HG02973 (cell line): ENCODE data around the gene IFNL2.
"Not testable (repeated sequence)": the region's sequence is repeated elsewhere in the genome, so short reads cannot be mapped to it uniquely, and the experiment has no call there.

Source experiments
- ATAC-seq: cut with Tn5 transposase; IDR thresholded peaks from one replicate; pipeline ENCODE4 v1.9.1; 2021; ENCODE audit warnings: moderate library complexity; ENCODE audit not compliant: unreplicated experiment

Gene IFNL2

GRCh38 chr19:39268085-39268484 is at the start of gene IFNL2:
IFNL2 (plus strand) TSS chr19:39268396; CDS start chr19:39268569, 173 bp downstream.
- not testable (repeated sequence) for ATAC-seq

- not testable (repeated sequence) for ATAC-seq
Measured at GRCh38 chr19:39219108-39219507, 49.1 kb upstream of the IFNL2 start.

- ATAC-seq, result no peak
Measured at GRCh38 chr19:39223703-39224279, 44.4 kb upstream of the IFNL2 start.

GRCh38 chr19:39224910-39225309 is 43.3 kb upstream of the IFNL2 start:
- ATAC-seq, result no peak

- no peak for ATAC-seq
Measured at GRCh38 chr19:39230096-39230764, 38.0 kb upstream of the IFNL2 start.

GRCh38 chr19:39232708-39233107 is 35.5 kb upstream of the IFNL2 start:
- no peak for ATAC-seq

GRCh38 chr19:39236527-39236926 is 31.7 kb upstream of the IFNL2 start:
- no peak for ATAC-seq

- ATAC-seq, result no peak
Measured at GRCh38 chr19:39237200-39238184, 30.7 kb upstream of the IFNL2 start.

GRCh38 chr19:39238209-39238608 is 30.0 kb upstream of the IFNL2 start:
- ATAC-seq, result no peak

GRCh38 chr19:39238944-39239343 is 29.3 kb upstream of the IFNL2 start:
- no peak for ATAC-seq

- ATAC-seq, result no peak
Measured at GRCh38 chr19:39240421-39240820, 27.8 kb upstream of the IFNL2 start.

GRCh38 chr19:39243741-39244140 is 24.5 kb upstream of the IFNL2 start:
- ATAC-seq, result not testable (repeated sequence)

GRCh38 chr19:39244410-39245100 is 23.6 kb upstream of the IFNL2 start, which contains the start of gene IFNL3:
IFNL3 (minus strand) TSS chr19:39245006; CDS start chr19:39244967, 39 bp downstream.
- not testable (repeated sequence) for ATAC-seq

- not testable (repeated sequence) for ATAC-seq
Measured at GRCh38 chr19:39245166-39245565, 23.0 kb upstream of the IFNL2 start.

GRCh38 chr19:39246951-39247669 is 21.1 kb upstream of the IFNL2 start:
- no peak for ATAC-seq

GRCh38 chr19:39247701-39248664 is 20.2 kb upstream of the IFNL2 start:
- no peak for ATAC-seq

- no peak for ATAC-seq
Measured at GRCh38 chr19:39248806-39249205, 19.4 kb upstream of the IFNL2 start, which contains the start of gene IFNL4. IFNL4 (minus strand) TSS chr19:39248856.

GRCh38 chr19:39251081-39251480 is 17.1 kb upstream of the IFNL2 start:
- ATAC-seq, result no peak

GRCh38 chr19:39251846-39252245 is 16.4 kb upstream of the IFNL2 start:
- ATAC-seq, result no peak
